ENCODE results near the gene LDLRAD3. TPM values are rescaled to one million over a fixed set of nuclear protein-coding genes. Genes with fewer than 3 reads are reported as not detected.
A peak's percentile ranks its signal among the peaks of the same experiment; 100 is the strongest.

The LDLRAD3 gene
- total RNA-seq, 2 donors from 2014 or later = 30.8 to 42.5 TPM

DNA sequence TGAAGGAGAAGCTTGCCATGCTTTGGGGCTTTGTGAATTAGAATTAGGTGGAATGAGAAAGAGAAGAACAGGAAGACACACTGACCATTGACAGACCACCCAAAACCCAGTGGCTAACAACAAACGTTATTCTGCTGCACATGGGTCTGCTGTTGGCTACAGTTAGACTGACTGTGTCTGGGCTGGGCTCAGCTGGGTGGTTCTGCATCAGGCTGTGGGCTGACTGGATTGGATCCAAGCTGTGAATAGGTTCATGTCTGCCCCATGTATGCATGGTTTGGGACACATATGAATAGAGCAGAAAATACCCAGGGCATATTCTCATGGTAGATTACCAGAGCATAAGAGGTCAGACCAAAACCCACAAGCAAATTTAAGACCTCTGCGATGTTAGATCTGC lies 11.7 kb upstream of the LDLRAD3 start:
- no peak for TF ChIP-seq CTCF (IDR thresholded peaks at IDR 0.05)
- TF ChIP-seq POLR2A (IDR thresholded peaks at IDR 0.05) = no peak
- TF ChIP-seq POLR2AphosphoS5 (IDR thresholded peaks at IDR 0.05) = no peak
- no peaks in the 10 kb centered on the region for H3K36me3 ChIP-seq
- H3K9me3 ChIP-seq = no peaks in the 10 kb centered on the region
- peaks cover 6% of the 10 kb centered on the region for H3K4me1 ChIP-seq (replicated peaks)
- intact Hi-C loops (cut with DNase I) = no loop called here
- DNase-seq (ENCODE audit: low spot score) = no peak
- no peak overlapping the region for H3K4me3 ChIP-seq
- WGBS = 87% methylated on average over 2 of the region's 2 CpGs
- no peak overlapping the region for H3K27ac ChIP-seq
- no peaks in the 10 kb centered on the region for H3K27me3 ChIP-seq (replicated peaks; ENCODE audit: insufficient read depth)

- TF ChIP-seq POLR2AphosphoS5 (IDR thresholded peaks at IDR 0.05) (no peak), CTCF (IDR thresholded peaks at IDR 0.05) (no peak), POLR2A (IDR thresholded peaks at IDR 0.05) (no peak)
- no peaks in the 10 kb centered on the region for H3K9me3 ChIP-seq
- intact Hi-C loops (cut with DNase I) = no loop called here
- H3K27me3 ChIP-seq (replicated peaks; ENCODE audit: insufficient read depth) = no peaks in the 10 kb centered on the region
- no peak overlapping the region for H3K27ac ChIP-seq
- 59% methylated on average over 5 of the region's 5 CpGs for WGBS
- no peak overlapping the region for H3K4me3 ChIP-seq
- H3K36me3 ChIP-seq = no peaks in the 10 kb centered on the region
- DNase-seq (ENCODE audit: low spot score) = no peak
- H3K4me1 ChIP-seq (replicated peaks) = peaks cover 4% of the 10 kb centered on the region
Observed at GRCh38 chr11:35932681-35933319, 11.1 kb upstream of the LDLRAD3 start.

- Histone ChIP-seq H3K4me1 (replicated peaks) (peaks cover 4% of the 10 kb centered on the region), H3K36me3 (no peaks in the 10 kb centered on the region), H3K27ac (no peak overlapping the region), H3K9me3 (no peaks in the 10 kb centered on the region), H3K4me3 (no peak overlapping the region), H3K27me3 (replicated peaks; ENCODE audit: insufficient read depth) (no peaks in the 10 kb centered on the region)
- TF ChIP-seq CTCF (IDR thresholded peaks at IDR 0.05) (no peak), POLR2AphosphoS5 (IDR thresholded peaks at IDR 0.05) (no peak), POLR2A (IDR thresholded peaks at IDR 0.05) (no peak)
- intact Hi-C loops (cut with DNase I) = no loop called here
- 79% methylated on average over 3 of the region's 3 CpGs for WGBS
- no peak for DNase-seq (ENCODE audit: low spot score)
Observed at GRCh38 chr11:35933320-35933871, 10.5 kb upstream of the LDLRAD3 start.

DNA sequence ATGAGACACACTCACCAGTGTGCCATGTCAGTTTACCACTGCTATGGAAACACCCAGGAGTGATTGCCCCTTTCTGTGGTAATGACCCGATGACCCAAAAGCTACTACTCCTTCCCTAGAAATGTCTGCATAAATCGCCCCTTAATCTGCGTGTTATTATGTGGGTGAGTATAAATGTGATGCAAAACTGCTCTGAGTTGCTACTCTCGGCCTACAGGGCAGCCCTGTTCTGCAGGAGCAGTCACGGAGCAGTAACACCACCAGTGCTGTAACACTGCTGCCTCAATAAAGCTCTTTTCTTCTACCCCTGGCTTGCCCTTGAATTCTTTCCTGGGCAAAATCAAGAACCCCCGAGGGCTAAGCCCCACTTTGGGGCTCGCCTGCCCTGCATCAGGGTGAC lies 9.6 kb upstream of the LDLRAD3 start:
- H3K27me3 ChIP-seq (replicated peaks; ENCODE audit: insufficient read depth) = no peaks in the 10 kb centered on the region
- 78% methylated on average over 7 of the region's 7 CpGs for WGBS
- H3K36me3 ChIP-seq = no peaks in the 10 kb centered on the region
- TF ChIP-seq CTCF (IDR thresholded peaks at IDR 0.05) (no peak), POLR2AphosphoS5 (IDR thresholded peaks at IDR 0.05) (no peak), POLR2A (IDR thresholded peaks at IDR 0.05) (no peak)
- no peak overlapping the region for H3K27ac ChIP-seq
- H3K9me3 ChIP-seq = no peaks in the 10 kb centered on the region
- no peak for DNase-seq (ENCODE audit: low spot score)
- H3K4me3 ChIP-seq = no peak overlapping the region
- intact Hi-C loops (cut with DNase I) = no loop called here
- peaks cover 4% of the 10 kb centered on the region for H3K4me1 ChIP-seq (replicated peaks)

GRCh38 chr11:35934981-35935380 lies 8.9 kb upstream of the LDLRAD3 start:
- Histone ChIP-seq H3K27ac (peak overlapping the region in 1 of 2 donors; percentile 25), H3K9me3 (no peaks in the 10 kb centered on the region), H3K36me3 (no peaks in the 10 kb centered on the region), H3K27me3 (replicated peaks; ENCODE audit: insufficient read depth) (no peaks in the 10 kb centered on the region), H3K4me1 (replicated peaks) (peaks cover 4% of the 10 kb centered on the region), H3K4me3 (no peak overlapping the region)
- intact Hi-C loops (cut with DNase I) = no loop called here
- no peak for TF ChIP-seq CTCF (IDR thresholded peaks at IDR 0.05)
- no peak for TF ChIP-seq POLR2A (IDR thresholded peaks at IDR 0.05)
- TF ChIP-seq POLR2AphosphoS5 (IDR thresholded peaks at IDR 0.05) = no peak
- WGBS = 61% methylated on average over 4 of the region's 4 CpGs
- no peak for DNase-seq (ENCODE audit: low spot score)

Data from prostate gland (tissue), 2 donors.